Measurements from ENCODE around the gene RANBP9. TPM values are rescaled to one million over a fixed set of nuclear protein-coding genes. Genes with fewer than 3 reads are reported as not detected.

RANBP9 gene
- total RNA-seq, 1 experiment from 2014 or later = 44.5 TPM

DNA sequence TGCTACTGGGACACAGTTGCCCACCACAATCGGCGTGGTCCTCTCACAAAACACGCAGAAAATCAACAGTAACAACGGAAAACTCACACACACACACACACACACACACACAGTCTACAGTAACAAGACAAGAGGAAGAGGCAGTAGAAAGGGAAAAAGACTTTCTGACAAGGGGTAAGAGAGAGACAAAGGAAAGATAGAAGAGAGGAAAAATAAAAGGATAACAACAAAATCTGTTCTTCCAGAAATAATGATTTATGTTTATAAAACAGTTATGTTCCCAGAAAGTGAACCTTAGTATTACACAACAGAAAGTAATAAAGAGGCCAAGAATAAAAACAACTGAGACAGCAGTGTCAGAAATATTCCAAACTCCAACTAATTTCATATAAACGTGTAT lies 2.9 kb downstream of the RANBP9 start:
- BruUV-seq (replicated peaks) = no TSS peak
- Histone ChIP-seq H3K27me3 (ENCODE audit: control insufficient read depth, insufficient read depth, low read length) (no peaks in the 10 kb centered on the region), H3K9me3 (ENCODE audit: control insufficient read depth, insufficient read depth, low read depth, low read length) (no peaks in the 10 kb centered on the region), H3K27ac (ENCODE audit: low read length) (peak overlapping the region; percentile 44; the same call in 1 of the 2 replicates), H3K36me3 (ENCODE audit: control insufficient read depth, insufficient read depth, low read length) (no peaks in the 10 kb centered on the region; the same call in 1 of the 2 replicates), H3K4me3 (ENCODE audit: low read depth in 2 of 2, low read length in 2 of 2) (peak overlapping the region; percentile 68 to 77; a peak in 3 of 4 replicates), H3K4me1 (ENCODE audit: control insufficient read depth, insufficient read depth, low read length) (peaks cover 15% of the 10 kb centered on the region)
- DNase-seq (ENCODE audit: low read depth, low spot score) (no peak), ATAC-seq (no peak)
- in situ Hi-C loops (cut with HindIII; ENCODE audit: low pct_unique_long_range_greater_than_20kb, low sequenced_read_pairs) (no loop called here), intact Hi-C loops (cut with micrococcal nuclease; ENCODE audit: unreplicated experiment) (loop anchor here (10.0 kb wide), 1 partner anchor 54 kb away; no protein-coding TSS in a partner anchor)
- TF ChIP-seq TCF7L2 (IDR thresholded peaks at IDR 0.05; ENCODE audit: low read depth, low read length) (no peak), SIN3A (IDR thresholded peaks at IDR 0.05; ENCODE audit: borderline replicate concordance, insufficient read depth, low read depth, low read length) (no peak), POLR2AphosphoS5 (IDR thresholded peaks at IDR 0.05; ENCODE audit: low read depth, low read length) (no peak)
- TF ChIP-seq, protein P1, sequence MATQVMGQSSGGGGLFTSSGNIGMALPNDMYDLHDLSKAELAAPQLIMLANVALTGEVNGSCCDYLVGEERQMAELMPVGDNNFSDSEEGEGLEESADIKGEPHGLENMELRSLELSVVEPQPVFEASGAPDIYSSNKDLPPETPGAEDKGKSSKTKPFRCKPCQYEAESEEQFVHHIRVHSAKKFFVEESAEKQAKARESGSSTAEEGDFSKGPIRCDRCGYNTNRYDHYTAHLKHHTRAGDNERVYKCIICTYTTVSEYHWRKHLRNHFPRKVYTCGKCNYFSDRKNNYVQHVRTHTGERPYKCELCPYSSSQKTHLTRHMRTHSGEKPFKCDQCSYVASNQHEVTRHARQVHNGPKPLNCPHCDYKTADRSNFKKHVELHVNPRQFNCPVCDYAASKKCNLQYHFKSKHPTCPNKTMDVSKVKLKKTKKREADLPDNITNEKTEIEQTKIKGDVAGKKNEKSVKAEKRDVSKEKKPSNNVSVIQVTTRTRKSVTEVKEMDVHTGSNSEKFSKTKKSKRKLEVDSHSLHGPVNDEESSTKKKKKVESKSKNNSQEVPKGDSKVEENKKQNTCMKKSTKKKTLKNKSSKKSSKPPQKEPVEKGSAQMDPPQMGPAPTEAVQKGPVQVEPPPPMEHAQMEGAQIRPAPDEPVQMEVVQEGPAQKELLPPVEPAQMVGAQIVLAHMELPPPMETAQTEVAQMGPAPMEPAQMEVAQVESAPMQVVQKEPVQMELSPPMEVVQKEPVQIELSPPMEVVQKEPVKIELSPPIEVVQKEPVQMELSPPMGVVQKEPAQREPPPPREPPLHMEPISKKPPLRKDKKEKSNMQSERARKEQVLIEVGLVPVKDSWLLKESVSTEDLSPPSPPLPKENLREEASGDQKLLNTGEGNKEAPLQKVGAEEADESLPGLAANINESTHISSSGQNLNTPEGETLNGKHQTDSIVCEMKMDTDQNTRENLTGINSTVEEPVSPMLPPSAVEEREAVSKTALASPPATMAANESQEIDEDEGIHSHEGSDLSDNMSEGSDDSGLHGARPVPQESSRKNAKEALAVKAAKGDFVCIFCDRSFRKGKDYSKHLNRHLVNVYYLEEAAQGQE (IDR thresholded peaks at IDR 0.05; ENCODE audit: insufficient read depth in 1 of 2, low read depth in 2 of 2, low read length in 1 of 2) = no peak
- TF ChIP-seq, protein P2, sequence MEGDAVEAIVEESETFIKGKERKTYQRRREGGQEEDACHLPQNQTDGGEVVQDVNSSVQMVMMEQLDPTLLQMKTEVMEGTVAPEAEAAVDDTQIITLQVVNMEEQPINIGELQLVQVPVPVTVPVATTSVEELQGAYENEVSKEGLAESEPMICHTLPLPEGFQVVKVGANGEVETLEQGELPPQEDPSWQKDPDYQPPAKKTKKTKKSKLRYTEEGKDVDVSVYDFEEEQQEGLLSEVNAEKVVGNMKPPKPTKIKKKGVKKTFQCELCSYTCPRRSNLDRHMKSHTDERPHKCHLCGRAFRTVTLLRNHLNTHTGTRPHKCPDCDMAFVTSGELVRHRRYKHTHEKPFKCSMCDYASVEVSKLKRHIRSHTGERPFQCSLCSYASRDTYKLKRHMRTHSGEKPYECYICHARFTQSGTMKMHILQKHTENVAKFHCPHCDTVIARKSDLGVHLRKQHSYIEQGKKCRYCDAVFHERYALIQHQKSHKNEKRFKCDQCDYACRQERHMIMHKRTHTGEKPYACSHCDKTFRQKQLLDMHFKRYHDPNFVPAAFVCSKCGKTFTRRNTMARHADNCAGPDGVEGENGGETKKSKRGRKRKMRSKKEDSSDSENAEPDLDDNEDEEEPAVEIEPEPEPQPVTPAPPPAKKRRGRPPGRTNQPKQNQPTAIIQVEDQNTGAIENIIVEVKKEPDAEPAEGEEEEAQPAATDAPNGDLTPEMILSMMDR (IDR thresholded peaks at IDR 0.05) = no peak
- ChIA-PET POLR2A (no interaction called here), CTCF (no interaction called here)

DNA sequence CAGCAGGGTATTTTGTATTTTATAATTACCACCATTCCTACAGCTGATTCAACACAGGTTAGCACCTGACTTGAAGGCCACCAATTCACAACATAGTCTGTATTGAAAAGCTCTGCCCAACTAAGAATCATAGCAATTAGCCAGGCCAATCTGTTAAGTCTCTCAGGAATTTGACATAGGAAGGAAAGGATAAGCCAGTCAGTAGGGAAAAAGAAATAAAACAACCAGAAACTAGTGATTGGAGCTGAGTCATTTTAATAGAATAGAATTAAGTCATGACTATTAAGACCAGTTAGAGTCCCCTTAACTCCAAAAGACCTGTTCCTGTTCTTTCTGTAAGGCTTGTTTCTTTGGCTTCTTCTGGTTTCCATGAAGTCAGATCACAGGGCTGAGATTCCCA lies 8.1 kb downstream of the RANBP9 start:
- intact Hi-C loops (cut with micrococcal nuclease; ENCODE audit: unreplicated experiment) = loop anchor here (10.0 kb wide), 1 partner anchor 49 kb away; no protein-coding TSS in a partner anchor
- ChIA-PET CTCF (no interaction called here), POLR2A (no interaction called here)

DNA sequence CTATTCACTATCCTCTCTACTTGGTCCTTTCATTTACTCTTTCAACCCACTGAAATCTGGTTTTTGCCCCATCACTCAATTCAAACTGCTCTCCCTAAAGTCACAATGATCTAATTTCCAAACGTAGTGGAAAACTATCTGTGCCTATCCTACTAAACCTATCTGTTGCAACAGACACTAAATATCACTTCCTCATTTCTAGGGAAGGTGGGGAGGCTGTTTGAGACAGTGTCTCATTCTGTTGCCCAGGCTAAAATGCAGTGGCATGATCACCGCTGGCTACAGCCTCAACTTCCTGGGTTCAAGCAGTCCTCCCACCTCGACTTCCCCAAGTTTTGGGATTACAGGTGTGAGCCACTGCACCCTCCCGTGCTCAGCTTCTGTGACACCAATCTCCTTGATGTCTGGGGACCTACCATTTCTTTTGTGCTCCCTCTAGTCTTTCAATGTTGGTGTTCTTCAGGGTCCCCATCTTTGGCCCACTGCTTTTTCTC lies 8.8 kb downstream of the RANBP9 start:
- DNase-seq (ENCODE audit: low read depth, low spot score) (no peak), ATAC-seq (no peak)
- H3K36me3 ChIP-seq (ENCODE audit: control insufficient read depth, insufficient read depth, low read length) = no peaks in the 10 kb centered on the region
- H3K27me3 ChIP-seq (ENCODE audit: control insufficient read depth, insufficient read depth, low read length) = no peaks in the 10 kb centered on the region
- CTCF ChIA-PET = no interaction called here
- H3K9me3 ChIP-seq (ENCODE audit: control insufficient read depth, insufficient read depth, low read depth, low read length) = no peaks in the 10 kb centered on the region
- no TSS peak for BruUV-seq (replicated peaks)
- in situ Hi-C loops (cut with HindIII; ENCODE audit: low pct_unique_long_range_greater_than_20kb, low sequenced_read_pairs) = no loop called here
- H3K4me3 ChIP-seq (ENCODE audit: low read depth in 2 of 2, low read length in 2 of 2) = no peak overlapping the region
- intact Hi-C loops (cut with micrococcal nuclease; ENCODE audit: unreplicated experiment) = loop anchor here (10.0 kb wide), 1 partner anchor 48 kb away; no protein-coding TSS in a partner anchor
- POLR2A ChIA-PET = no interaction called here
- H3K27ac ChIP-seq (ENCODE audit: low read length) = no peak overlapping the region
- H3K4me1 ChIP-seq (ENCODE audit: control insufficient read depth, insufficient read depth, low read length) = peaks cover under 1% of the 10 kb centered on the region
- TF ChIP-seq, protein P1 (IDR thresholded peaks at IDR 0.05; ENCODE audit: insufficient read depth in 1 of 2, low read depth in 2 of 2, low read length in 1 of 2) = no peak
- no peak for TF ChIP-seq TCF7L2 (IDR thresholded peaks at IDR 0.05; ENCODE audit: low read depth, low read length)
- TF ChIP-seq POLR2AphosphoS5 (IDR thresholded peaks at IDR 0.05; ENCODE audit: low read depth, low read length) = no peak
- TF ChIP-seq, protein P2 (IDR thresholded peaks at IDR 0.05) = no peak
- TF ChIP-seq SIN3A (IDR thresholded peaks at IDR 0.05; ENCODE audit: borderline replicate concordance, insufficient read depth, low read depth, low read length) = no peak

More for the DNA sequence above, 8.1 kb downstream of the RANBP9 start:
- H3K27me3 ChIP-seq (ENCODE audit: control insufficient read depth, insufficient read depth, low read length) = no peaks in the 10 kb centered on the region
- no peak for ATAC-seq
- BruUV-seq (replicated peaks) = TSS peak; percentile 1
- H3K9me3 ChIP-seq (ENCODE audit: control insufficient read depth, insufficient read depth, low read depth, low read length) = no peaks in the 10 kb centered on the region
- no peaks in the 10 kb centered on the region for H3K36me3 ChIP-seq (ENCODE audit: control insufficient read depth, insufficient read depth, low read length)
- in situ Hi-C loops (cut with HindIII; ENCODE audit: low pct_unique_long_range_greater_than_20kb, low sequenced_read_pairs) = no loop called here
- no peak overlapping the region for H3K4me3 ChIP-seq (ENCODE audit: low read depth in 2 of 2, low read length in 2 of 2)
- H3K27ac ChIP-seq (ENCODE audit: low read length) = no peak overlapping the region
- no peak for DNase-seq (ENCODE audit: low read depth, low spot score)
- no peak for TF ChIP-seq POLR2AphosphoS5 (IDR thresholded peaks at IDR 0.05; ENCODE audit: low read depth, low read length)
- H3K4me1 ChIP-seq (ENCODE audit: control insufficient read depth, insufficient read depth, low read length) = peaks cover 7% of the 10 kb centered on the region

All from Panc1 (cell line).